Embryonic facial prominence (tissue), 1 donor: Measurements from ENCODE around the gene RIMBP2.
"Not testable (repeated sequence)": the region's sequence is repeated elsewhere in the genome, so short reads cannot be mapped to it uniquely, and the experiment has no call there.

Experiments
- DNase-seq: peaks from one replicate; pipeline ENCODE4 v3.0.0-alpha.2; 2016; ENCODE audit errors: extremely low spot score

RIMBP2 gene

GRCh38 chr12:130596241-130596640 lies 119.9 kb downstream of the RIMBP2 start:
- no peak for DNase-seq

- no peak for DNase-seq
Measured at GRCh38 chr12:130595566-130595965, 120.5 kb downstream of the RIMBP2 start.

GRCh38 chr12:130593056-130593455 lies 123.0 kb downstream of the RIMBP2 start:
- DNase-seq: no peak

GRCh38 chr12:130592641-130593040 lies 123.5 kb downstream of the RIMBP2 start:
- DNase-seq: no peak

- DNase-seq: no peak
Measured at GRCh38 chr12:130591736-130592135, 124.4 kb downstream of the RIMBP2 start.

GRCh38 chr12:130590685-130591084 lies 125.4 kb downstream of the RIMBP2 start:
- no peak for DNase-seq

GRCh38 chr12:130589540-130590317 lies 126.4 kb downstream of the RIMBP2 start:
- DNase-seq: no peak

GRCh38 chr12:130588696-130589539 lies 127.2 kb downstream of the RIMBP2 start:
- DNase-seq: no peak

GRCh38 chr12:130587966-130588365 lies 128.1 kb downstream of the RIMBP2 start:
- no peak for DNase-seq

GRCh38 chr12:130584475-130584874 lies 131.6 kb downstream of the RIMBP2 start:
- DNase-seq: not testable (repeated sequence)

- DNase-seq: no peak
Measured at GRCh38 chr12:130583800-130584199, 132.3 kb downstream of the RIMBP2 start.

- no peak for DNase-seq
Measured at GRCh38 chr12:130583317-130583716, 132.8 kb downstream of the RIMBP2 start.

GRCh38 chr12:130582286-130582685 lies 133.8 kb downstream of the RIMBP2 start:
- DNase-seq: no peak

GRCh38 chr12:130581782-130582181 lies 134.3 kb downstream of the RIMBP2 start:
- DNase-seq: no peak

- no peak for DNase-seq
Measured at GRCh38 chr12:130579231-130579630, 136.9 kb downstream of the RIMBP2 start.

GRCh38 chr12:130577351-130577750 lies 138.7 kb downstream of the RIMBP2 start:
- DNase-seq: no peak

GRCh38 chr12:130576371-130576816 lies 139.7 kb downstream of the RIMBP2 start:
- no peak for DNase-seq

- no peak for DNase-seq
Measured at GRCh38 chr12:130574402-130574801, 141.7 kb downstream of the RIMBP2 start.

- DNase-seq: no peak
Measured at GRCh38 chr12:130573766-130574165, 142.3 kb downstream of the RIMBP2 start.

GRCh38 chr12:130573235-130573634 lies 142.9 kb downstream of the RIMBP2 start:
- DNase-seq: no peak

GRCh38 chr12:130572553-130572952 lies 143.5 kb downstream of the RIMBP2 start:
- DNase-seq: no peak

GRCh38 chr12:130571734-130572133 lies 144.4 kb downstream of the RIMBP2 start:
- no peak for DNase-seq

GRCh38 chr12:130571089-130571488 lies 145.0 kb downstream of the RIMBP2 start:
- no peak for DNase-seq
